Keratinocyte (primary cell): Measurements from ENCODE around the gene CLSTN3. TPM values are rescaled to one million over a fixed set of nuclear protein-coding genes. Genes with fewer than 3 reads are reported as not detected.

Source experiments
- DNase-seq: peaks from one replicate; pipeline ENCODE4 v3.0.0-alpha.2; 2011; ENCODE audit warnings: low read depth, missing footprints, low spot score
- FAIRE-seq: peaks from 2 replicates; lab custom pipeline; 2011; peaks lifted over from hg19 to GRCh38; lab: Jason Lieb, UNC
- H2AFZ ChIP-seq: 2 replicates; pipeline ENCODE4 v1.6.0; 2012; ENCODE audit warnings: low read length, control low read depth, inconsistent platforms; ENCODE audit not compliant: control insufficient read depth
- H3K27ac ChIP-seq: 2 replicates; pipeline ENCODE4 v1.5.1; 2011; ENCODE audit warnings: low read length; ENCODE audit not compliant: control insufficient read depth, insufficient read depth
- H3K27me3 ChIP-seq: 3 replicates; pipeline ENCODE4 v1.6.0; 2011; ENCODE audit warnings: low read length; ENCODE audit not compliant: control insufficient read depth, insufficient read depth; ENCODE audit errors: extremely low read depth
- H3K36me3 ChIP-seq, 2 experiments: 2 replicates in 1 of 2; 3 replicates in 1 of 2; pipeline ENCODE4 v1.5.1; 2011; ENCODE audit warnings: low read length in 2 of 2, mild to moderate bottlenecking in 1 of 2; ENCODE audit not compliant: control insufficient read depth in 2 of 2, insufficient read depth in 2 of 2; ENCODE audit errors: extremely low read depth in 1 of 2
- H3K4me1 ChIP-seq: 3 replicates; pipeline ENCODE4 v1.5.1; 2011; ENCODE audit warnings: low read length; ENCODE audit not compliant: control insufficient read depth, insufficient read depth; ENCODE audit errors: extremely low read depth
- H3K4me2 ChIP-seq: 3 replicates; pipeline ENCODE4 v1.6.0; 2011; ENCODE audit warnings: low read depth, low read length; ENCODE audit not compliant: control insufficient read depth, insufficient read depth; ENCODE audit errors: extremely low read depth
- H3K4me3 ChIP-seq, 3 experiments: fragments of 200-600 bp in 1 of 3; sonication (generic) in 1 of 3; 2 replicates in 2 of 3; 3 replicates in 1 of 3; pipeline ENCODE4 v1.5.1; 2011 to 2016; ENCODE audit warnings: low read length in 3 of 3, mild to moderate bottlenecking in 3 of 3, control low read depth in 2 of 3, inconsistent platforms in 1 of 3, low read depth in 1 of 3, mixed read lengths in 1 of 3, mixed run types in 1 of 3, moderate library complexity in 1 of 3; ENCODE audit not compliant: control insufficient read depth in 2 of 3, insufficient read depth in 2 of 3; ENCODE audit errors: extremely low read depth in 1 of 3
- H3K79me2 ChIP-seq: 2 replicates; pipeline ENCODE4 v1.6.0; 2012; ENCODE audit warnings: low read length; ENCODE audit not compliant: control insufficient read depth, insufficient read depth
- H3K9ac ChIP-seq: 3 replicates; pipeline ENCODE4 v1.6.0; 2011; ENCODE audit warnings: low read length; ENCODE audit not compliant: control insufficient read depth, insufficient read depth; ENCODE audit errors: extremely low read depth
- H3K9me1 ChIP-seq: 3 replicates; pipeline ENCODE4 v1.6.0; 2011; ENCODE audit warnings: low read length; ENCODE audit not compliant: control insufficient read depth, insufficient read depth; ENCODE audit errors: extremely low read depth
- H3K9me3 ChIP-seq: 2 replicates; pipeline ENCODE4 v1.5.1; 2012; ENCODE audit warnings: low read depth, low read length; ENCODE audit not compliant: control insufficient read depth
- H4K20me1 ChIP-seq: 3 replicates; pipeline ENCODE4 v1.6.0; 2011; ENCODE audit warnings: low read length; ENCODE audit not compliant: control insufficient read depth, insufficient read depth; ENCODE audit errors: extremely low read depth
- CTCF ChIP-seq, 3 experiments: IDR thresholded peaks in 1 of 3; conservative IDR thresholded peaks in 1 of 3; optimal IDR thresholded peaks in 1 of 3; 2 replicates in 2 of 3; 3 replicates in 1 of 3; pipeline versions ENCODE3 to v1.5.1; 2011; ENCODE audit warnings: low read length in 3 of 3, mild to moderate bottlenecking in 3 of 3, moderate library complexity in 2 of 3, control low read depth in 1 of 3, inconsistent platforms in 1 of 3; ENCODE audit not compliant: insufficient read depth in 2 of 3; ENCODE audit errors: extremely low read depth in 1 of 3
- EZH2 ChIP-seq: IDR thresholded peaks from one replicate; pipeline ENCODE4 v1.6.1; 2012; ENCODE audit warnings: inconsistent platforms, mild to moderate bottlenecking, low read length, moderate library complexity
- dilution Hi-C: fragments of 300-500 bp; cut with MboI; formaldehyde crosslinking; loops from one replicate; pipeline ENCODE4 v1.7.0; 2020; ENCODE audit warnings: low sequenced_read_pairs; ENCODE audit not compliant: extremely low pct_ligation_motif_present
- polyA plus RNA-seq, 5 experiments: library from polyadenylated mRNA; depleted of rRNA in 3 of 5; stranded (reverse) in 3 of 5; stranded (forward) in 1 of 5; unstranded in 1 of 5; fragments of >200 nt; gene quantifications; 1 replicate in 1 of 5; 2 replicates in 3 of 5; 3 replicates in 1 of 5; pipeline versions ENCODE4 v1.2.1 to v1.2.3, GENCODE V29; 2011 to 2012; ENCODE audit warnings: missing spikeins in 2 of 5, low read depth in 1 of 5, low replicate concordance in 1 of 5

The CLSTN3 gene
- polyA plus RNA-seq, 1 donor (not counting 4 experiments of a cell fraction or from before 2014, with no cell fraction given): 12.8 TPM

DNA sequence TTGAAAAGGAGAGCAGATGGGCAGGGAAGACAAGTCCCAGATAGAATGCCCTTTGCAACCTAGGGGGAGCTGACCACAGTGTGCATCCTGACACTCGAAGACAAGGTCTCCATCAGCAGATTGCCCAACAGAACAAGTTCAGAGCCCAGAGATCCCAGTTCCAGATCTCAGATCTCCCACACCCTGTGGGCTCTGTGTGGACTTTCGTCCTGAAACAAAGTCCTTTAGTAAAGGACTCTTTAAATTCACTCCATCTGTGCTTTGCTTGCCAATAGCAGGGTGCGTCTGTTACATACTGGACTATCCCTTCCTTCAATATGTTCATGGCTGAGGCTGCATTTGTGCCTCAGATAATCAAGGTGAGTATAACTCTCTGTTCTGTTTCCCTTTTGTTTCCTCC is 12.5 kb upstream of the CLSTN3 start:
- peaks cover 29 to 30% of the 10 kb centered on the region in 2 experiments for H3K36me3 ChIP-seq
- FAIRE-seq: no peak

DNA sequence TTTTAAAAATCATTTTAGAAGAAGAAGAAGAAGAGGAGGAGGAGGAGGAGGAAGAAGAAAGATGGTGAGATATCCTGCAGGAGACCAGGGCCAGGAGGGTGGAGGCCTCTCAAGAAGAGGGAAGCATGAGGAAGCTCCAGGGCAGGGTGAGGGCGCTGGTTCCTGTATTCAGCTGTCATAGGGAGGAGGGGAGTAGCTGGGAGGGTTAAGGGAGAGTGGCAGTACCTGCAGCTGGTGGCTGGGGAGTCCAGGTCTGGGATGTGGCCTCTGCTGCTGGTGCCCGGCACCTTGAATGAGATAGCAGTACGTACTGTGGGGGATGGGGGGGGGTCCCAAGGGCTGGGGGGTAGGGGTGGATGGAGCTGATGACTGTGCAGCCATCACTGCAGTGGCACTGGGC is 11.3 kb upstream of the CLSTN3 start:
- H3K27ac ChIP-seq: no peak overlapping the region
- peaks cover 29 to 30% of the 10 kb centered on the region in 2 experiments for H3K36me3 ChIP-seq
- H3K79me2 ChIP-seq: no peaks in the 10 kb centered on the region
- dilution Hi-C loops: no loop called here
- DNase-seq (no peak), FAIRE-seq (no peak)
- no peak overlapping the region for H3K4me2 ChIP-seq
- no peak overlapping the region for H3K9ac ChIP-seq
- no peak overlapping the region for H2AFZ ChIP-seq
- H4K20me1 ChIP-seq: no peaks in the 10 kb centered on the region
- no peaks in the 10 kb centered on the region for H3K9me1 ChIP-seq
- H3K9me3 ChIP-seq: no peaks in the 10 kb centered on the region
- no peaks in the 10 kb centered on the region for H3K27me3 ChIP-seq
- TF ChIP-seq EZH2 (no peak), CTCF (optimal IDR thresholded peaks at IDR 0.05 in 1 of 3, IDR thresholded peaks at IDR 0.05 in 1 of 3, conservative IDR thresholded peaks at IDR 0.05 in 1 of 3; ENCODE audit: extremely low read depth in 1 of 3, insufficient read depth in 2 of 3, low read length in 3 of 3) (no peak)
- no peak overlapping the region for H3K4me3 ChIP-seq
- no peaks in the 10 kb centered on the region for H3K4me1 ChIP-seq

More for the DNA sequence above, 12.5 kb upstream of the CLSTN3 start:
- Histone ChIP-seq H3K4me2 (no peak overlapping the region), H3K4me1 (no peaks in the 10 kb centered on the region), H3K27me3 (no peaks in the 10 kb centered on the region), H3K79me2 (no peaks in the 10 kb centered on the region), H3K9me3 (no peaks in the 10 kb centered on the region), H3K9ac (no peak overlapping the region), H3K4me3 (no peak overlapping the region), H4K20me1 (no peaks in the 10 kb centered on the region), H3K27ac (no peak overlapping the region), H2AFZ (no peak overlapping the region), H3K9me1 (no peaks in the 10 kb centered on the region)
- dilution Hi-C loops: no loop called here
- no peak for DNase-seq
- TF ChIP-seq CTCF (optimal IDR thresholded peaks at IDR 0.05 in 1 of 3, IDR thresholded peaks at IDR 0.05 in 1 of 3, conservative IDR thresholded peaks at IDR 0.05 in 1 of 3; ENCODE audit: extremely low read depth in 1 of 3, insufficient read depth in 2 of 3, low read length in 3 of 3) (no peak), EZH2 (no peak)
